ENCODE results near the gene MYO5B.

MYO5B gene

GRCh38 chr18:49851624-49852023, 343.3 kb downstream of the MYO5B start:
- TF ChIP-seq POLR2A (IDR thresholded peaks at IDR 0.05; ENCODE audit: extremely low read depth, insufficient read length), result no peak
- no peak for TF ChIP-seq MAX (IDR thresholded peaks at IDR 0.05; ENCODE audit: low read depth, low read length)
- TF ChIP-seq CTCF (IDR thresholded peaks at IDR 0.05; ENCODE audit: low read depth, low read length), result no peak
- TF ChIP-seq MYC (IDR thresholded peaks at IDR 0.05; ENCODE audit: low read depth, low read length), result no peak
- no peak for DNase-seq (ENCODE audit: low read depth)
- no peak overlapping the region for H3K4me3 ChIP-seq (ENCODE audit: low read depth, low read length)

- TF ChIP-seq MYC (IDR thresholded peaks at IDR 0.05; ENCODE audit: low read depth, low read length), result no peak
- no peak for TF ChIP-seq POLR2A (IDR thresholded peaks at IDR 0.05; ENCODE audit: extremely low read depth, insufficient read length)
- TF ChIP-seq MAX (IDR thresholded peaks at IDR 0.05; ENCODE audit: low read depth, low read length), result no peak
- TF ChIP-seq CTCF (IDR thresholded peaks at IDR 0.05; ENCODE audit: low read depth, low read length), result no peak
- DNase-seq (ENCODE audit: low read depth), result no peak
- H3K4me3 ChIP-seq (ENCODE audit: low read depth, low read length), result no peak overlapping the region
These were observed 344.3 kb downstream of the MYO5B start for GRCh38 chr18:49850636-49851035.

- no peak for TF ChIP-seq MYC (IDR thresholded peaks at IDR 0.05; ENCODE audit: low read depth, low read length)
- TF ChIP-seq MAX (IDR thresholded peaks at IDR 0.05; ENCODE audit: low read depth, low read length), result no peak
- no peak for TF ChIP-seq POLR2A (IDR thresholded peaks at IDR 0.05; ENCODE audit: extremely low read depth, insufficient read length)
- no peak for TF ChIP-seq CTCF (IDR thresholded peaks at IDR 0.05; ENCODE audit: low read depth, low read length)
- DNase-seq (ENCODE audit: low read depth), result peak; percentile 25
- H3K4me3 ChIP-seq (ENCODE audit: low read depth, low read length), result no peak overlapping the region
These were observed 345.4 kb downstream of the MYO5B start for GRCh38 chr18:49849331-49850217.

GRCh38 chr18:49848115-49848514, 346.8 kb downstream of the MYO5B start:
- no peak overlapping the region for H3K4me3 ChIP-seq (ENCODE audit: low read depth, low read length)

GRCh38 chr18:49847524-49847923, 347.4 kb downstream of the MYO5B start:
- no peak overlapping the region for H3K4me3 ChIP-seq (ENCODE audit: low read depth, low read length)
- TF ChIP-seq MAX (IDR thresholded peaks at IDR 0.05; ENCODE audit: low read depth, low read length) (no peak), CTCF (IDR thresholded peaks at IDR 0.05; ENCODE audit: low read depth, low read length) (no peak), MYC (IDR thresholded peaks at IDR 0.05; ENCODE audit: low read depth, low read length) (no peak), POLR2A (IDR thresholded peaks at IDR 0.05; ENCODE audit: extremely low read depth, insufficient read length) (no peak)
- no peak for DNase-seq (ENCODE audit: low read depth)

More at GRCh38 chr18:49848115-49848514, 346.8 kb downstream of the MYO5B start:
- no peak for TF ChIP-seq MAX (IDR thresholded peaks at IDR 0.05; ENCODE audit: low read depth, low read length)
- TF ChIP-seq CTCF (IDR thresholded peaks at IDR 0.05; ENCODE audit: low read depth, low read length), result no peak
- no peak for TF ChIP-seq POLR2A (IDR thresholded peaks at IDR 0.05; ENCODE audit: extremely low read depth, insufficient read length)
- no peak for TF ChIP-seq MYC (IDR thresholded peaks at IDR 0.05; ENCODE audit: low read depth, low read length)
- no peak for DNase-seq (ENCODE audit: low read depth)

All from NB4 (cell line).